NCI-H345 (cell line): ENCODE data around the gene ARHGAP26.

Source experiments
- DNase-seq: peaks from one replicate; lab custom pipeline; 2025; lab: John Stamatoyannopoulos, UW

ARHGAP26 gene

DNA sequence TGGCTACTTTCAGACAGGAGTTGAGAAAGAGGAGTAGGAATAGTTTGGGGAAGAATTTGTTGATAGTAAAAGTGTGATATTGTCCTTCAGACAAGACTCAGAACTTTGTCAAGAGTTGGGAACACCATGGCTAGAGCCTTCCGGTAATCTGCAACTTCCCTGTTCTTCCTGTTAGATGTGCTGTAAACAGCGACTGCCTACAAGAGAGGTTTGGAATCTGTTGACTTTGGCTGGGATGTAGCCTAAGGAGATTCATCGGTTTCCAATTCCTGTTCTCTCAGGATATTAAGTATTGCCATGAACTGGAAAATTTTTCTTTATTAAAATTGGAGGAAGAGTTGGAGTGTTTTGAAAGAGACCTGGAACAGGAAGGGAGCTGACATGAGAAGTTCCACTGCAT, 43.9 kb downstream of the ARHGAP26 start:
- no peak for DNase-seq

DNA sequence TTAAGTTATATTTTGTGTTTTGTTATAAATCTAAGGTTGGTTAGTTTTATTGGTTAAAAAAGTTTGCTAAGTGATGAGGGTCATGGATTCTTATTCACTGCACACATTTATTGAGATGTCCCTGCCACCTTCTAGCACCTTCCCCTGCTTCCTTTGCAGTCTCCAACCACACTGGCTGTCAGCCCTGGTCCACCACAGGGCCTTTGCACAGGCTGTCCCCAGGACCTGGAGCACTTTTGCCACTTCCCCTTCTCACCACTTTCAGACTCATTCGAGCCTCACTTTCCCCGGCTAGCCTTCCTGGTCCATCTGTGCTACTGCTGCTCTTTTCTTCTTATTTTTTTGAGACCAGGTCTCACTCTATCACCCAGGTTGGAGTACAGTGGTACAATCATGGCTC, 45.3 kb downstream of the ARHGAP26 start:
- DNase-seq = no peak

- DNase-seq = peak; percentile 54
These were observed 46.6 kb downstream of the ARHGAP26 start for GRCh38 chr5:142816531-142817430.

- DNase-seq = no peak
These were observed 47.8 kb downstream of the ARHGAP26 start for GRCh38 chr5:142817949-142818431.

DNA sequence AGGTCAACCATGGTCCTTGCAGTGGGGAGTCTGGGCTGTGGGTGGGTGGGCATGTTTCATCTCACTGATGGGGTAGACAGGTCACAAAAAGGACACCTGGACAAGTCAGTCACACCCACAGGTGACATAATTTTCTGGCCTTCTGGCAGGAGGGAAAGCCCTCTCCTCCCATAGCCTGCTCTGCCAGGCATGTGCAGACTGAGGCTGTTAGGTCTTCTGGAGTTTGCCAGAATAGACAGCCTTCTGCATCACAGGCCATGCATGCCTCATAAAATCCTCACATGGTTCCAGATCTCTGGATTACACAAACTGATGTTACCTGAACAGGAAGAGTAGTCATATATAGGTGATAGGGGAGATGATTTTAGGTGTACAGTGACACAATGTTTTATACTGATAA, 49.1 kb downstream of the ARHGAP26 start:
- DNase-seq = no peak

- DNase-seq = no peak
These were observed 49.6 kb downstream of the ARHGAP26 start for GRCh38 chr5:142819825-142820224.

GRCh38 chr5:142820447-142820846, 50.3 kb downstream of the ARHGAP26 start:
- DNase-seq = no peak

DNA sequence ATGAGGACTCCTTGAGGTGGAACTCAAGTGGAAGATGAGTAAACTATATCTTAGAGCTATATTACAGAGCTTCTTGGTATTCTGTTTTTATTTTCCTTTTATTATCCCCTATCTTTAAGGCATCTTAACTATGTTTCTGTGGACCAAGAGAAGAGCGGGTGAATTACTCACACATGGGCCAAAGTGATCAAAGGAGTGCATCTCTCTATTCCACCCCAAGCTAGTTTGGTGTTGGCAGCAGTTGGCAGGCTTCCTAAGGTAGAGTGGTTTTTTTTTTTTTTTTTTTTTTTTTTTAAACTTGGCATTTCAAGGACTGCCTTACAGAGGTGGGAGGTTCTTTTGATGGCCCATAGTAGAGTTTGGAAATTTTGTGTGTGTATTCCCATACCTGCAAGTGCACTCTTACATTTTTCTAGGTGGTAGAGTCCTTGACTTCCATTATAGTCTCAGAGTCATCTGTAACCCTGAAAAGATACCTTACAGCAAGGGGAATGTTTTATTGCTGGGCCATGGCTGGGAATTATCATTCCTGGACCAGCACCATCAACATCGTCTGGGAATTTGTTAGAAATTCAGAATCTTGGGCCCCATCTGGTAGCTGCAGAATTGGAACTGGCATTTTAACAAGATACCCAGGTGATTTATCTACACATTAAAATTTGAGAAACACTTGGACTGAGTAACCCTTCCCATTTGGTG, 51.0 kb downstream of the ARHGAP26 start:
- no peak for DNase-seq

DNA sequence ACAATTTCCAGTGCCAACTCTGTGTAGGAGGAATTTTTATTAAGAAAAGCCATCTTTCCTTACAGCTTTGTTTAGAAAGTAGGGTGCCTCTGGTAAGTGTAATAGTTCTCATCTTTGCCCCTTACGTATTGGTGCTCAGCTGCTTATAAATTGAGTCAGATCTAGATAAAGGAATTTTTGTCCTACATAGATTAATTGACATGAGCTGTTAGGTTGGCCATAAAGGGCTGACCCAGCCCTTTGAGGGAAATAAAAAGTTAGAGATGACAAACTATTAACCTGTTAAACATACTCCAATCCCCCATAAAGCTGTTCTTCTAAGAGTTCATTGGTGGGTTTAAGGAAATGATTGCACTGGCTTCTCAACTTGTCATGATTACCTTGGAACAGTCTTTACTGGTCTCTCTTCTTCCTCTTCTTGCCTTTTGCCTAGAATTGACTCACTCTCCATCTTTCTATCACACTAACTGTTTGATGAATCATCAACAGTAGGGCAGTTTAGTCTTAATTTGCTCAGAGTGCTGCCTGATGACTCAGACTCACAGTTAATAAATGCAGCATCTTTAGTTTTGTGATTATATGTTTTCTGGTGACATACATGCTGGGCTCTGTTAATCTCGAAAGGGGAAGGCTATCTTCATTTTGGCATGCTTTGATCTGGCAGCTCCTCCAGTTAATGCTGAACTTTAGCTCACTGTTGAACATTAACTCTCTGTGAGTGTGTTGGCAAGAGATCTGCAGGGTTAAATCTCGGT, 51.7 kb downstream of the ARHGAP26 start:
- DNase-seq = no peak

DNA sequence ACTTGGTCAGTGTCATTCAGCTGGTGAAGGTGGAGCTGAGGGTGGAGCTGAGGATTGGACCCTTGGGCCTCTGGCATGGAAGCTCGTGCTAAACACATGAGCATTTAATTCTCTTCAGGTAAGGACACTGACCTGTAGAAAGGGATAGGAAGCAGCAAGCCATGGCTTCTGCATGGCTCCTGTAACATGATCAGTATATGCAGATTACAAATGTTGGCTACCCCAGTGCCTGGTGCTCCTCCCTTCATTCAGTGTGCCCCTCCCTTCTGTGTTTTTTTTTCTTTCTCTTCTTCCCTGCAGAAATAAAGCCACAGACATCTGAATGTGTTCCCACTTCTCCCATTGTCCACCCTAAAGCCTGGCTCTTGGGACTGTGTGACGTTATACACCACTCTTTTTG, 52.9 kb downstream of the ARHGAP26 start:
- no peak for DNase-seq

DNA sequence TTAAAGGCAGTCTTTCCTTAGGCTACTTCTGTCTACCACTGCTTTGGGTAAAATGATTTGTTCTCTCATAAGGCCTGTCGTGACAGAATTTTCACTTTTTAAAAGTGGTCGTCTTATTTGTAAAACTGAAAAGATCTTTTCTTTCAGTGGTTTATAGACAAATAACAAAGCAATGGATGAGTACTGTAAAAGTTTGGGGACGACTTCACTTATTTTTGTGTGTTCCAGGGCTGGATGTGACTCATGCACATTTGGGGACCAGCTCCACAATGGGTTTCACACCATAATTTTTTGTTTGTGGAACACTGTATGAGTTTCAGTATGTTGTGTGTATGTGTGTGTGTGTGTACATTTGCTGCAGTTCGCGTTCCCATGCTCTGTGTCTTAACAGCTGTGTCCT, 53.6 kb downstream of the ARHGAP26 start:
- no peak for DNase-seq

DNA sequence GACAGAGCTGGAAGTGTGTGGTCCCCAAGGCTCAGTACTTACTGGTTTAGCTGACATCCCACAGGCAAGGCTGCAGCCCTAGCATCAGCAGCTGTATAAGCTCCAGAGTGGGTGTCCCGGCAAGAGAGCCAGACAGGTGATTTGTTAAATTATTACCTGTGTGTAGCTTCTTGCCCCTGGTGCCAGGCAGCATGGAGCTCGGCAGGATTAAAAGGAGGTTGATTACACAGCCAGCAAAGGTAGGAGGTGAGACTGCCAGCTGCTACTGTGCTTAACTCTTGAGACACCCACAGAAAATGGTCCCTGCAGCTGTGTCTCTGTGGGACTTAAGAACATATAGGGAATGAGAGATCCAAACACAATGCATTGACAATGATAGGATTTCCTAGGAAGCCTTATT, 54.2 kb downstream of the ARHGAP26 start:
- no peak for DNase-seq

GRCh38 chr5:142825378-142826089, 55.4 kb downstream of the ARHGAP26 start:
- DNase-seq = no peak

DNA sequence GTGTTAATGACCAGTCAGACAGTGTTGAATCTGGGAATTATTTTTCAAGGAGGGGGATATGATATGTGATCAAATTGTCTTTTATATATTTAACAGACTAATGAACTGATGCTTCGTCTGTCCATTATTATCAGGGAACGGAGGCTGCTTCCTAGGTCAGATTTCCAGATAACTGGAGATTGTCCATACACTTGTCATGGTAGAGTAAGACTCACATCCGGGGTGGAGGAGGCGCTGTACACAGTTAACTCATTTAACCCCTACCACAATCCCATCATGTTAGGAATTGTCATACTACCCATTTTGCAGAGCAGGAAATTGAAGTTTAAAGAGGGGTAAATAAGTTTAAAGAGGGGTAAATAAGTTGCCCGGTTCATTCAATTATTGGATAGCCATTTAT, 55.9 kb downstream of the ARHGAP26 start:
- DNase-seq = no peak

DNA sequence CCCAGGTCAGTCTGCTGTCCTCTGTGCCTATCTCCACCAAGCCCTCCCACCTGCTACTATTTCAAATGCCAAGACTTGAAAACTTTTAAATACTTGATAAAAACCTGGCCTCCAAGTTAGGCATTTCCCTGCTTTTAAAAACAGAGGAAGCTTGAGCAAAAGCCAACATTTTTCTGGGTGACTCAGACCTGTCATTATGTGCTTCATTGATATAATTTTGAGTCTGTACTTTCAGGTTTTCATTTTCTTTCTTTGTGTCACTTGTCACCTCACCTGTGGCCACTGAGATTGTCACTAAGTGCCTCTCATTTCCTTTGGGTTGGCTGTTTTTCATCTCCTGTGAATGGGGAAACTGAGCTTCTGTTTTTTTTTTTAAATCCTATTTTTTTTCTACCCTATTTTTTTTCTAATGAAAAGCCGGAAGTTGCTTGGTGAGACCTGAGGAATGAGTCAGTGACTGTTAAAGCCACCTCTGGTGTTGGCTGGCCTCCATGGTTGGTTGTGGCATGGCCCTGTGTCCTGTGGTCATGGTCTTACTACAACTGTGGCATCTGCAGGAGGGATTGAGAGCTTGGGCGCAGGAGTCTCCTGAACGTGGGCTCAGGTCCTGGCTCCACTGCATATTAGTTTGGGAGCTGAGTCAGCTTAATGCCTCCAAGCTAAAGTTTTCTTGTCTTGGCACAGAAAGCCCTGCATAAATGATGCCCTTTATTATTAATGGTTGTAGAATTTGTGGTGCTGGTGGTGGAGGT, 56.7 kb downstream of the ARHGAP26 start:
- no peak for DNase-seq

DNA sequence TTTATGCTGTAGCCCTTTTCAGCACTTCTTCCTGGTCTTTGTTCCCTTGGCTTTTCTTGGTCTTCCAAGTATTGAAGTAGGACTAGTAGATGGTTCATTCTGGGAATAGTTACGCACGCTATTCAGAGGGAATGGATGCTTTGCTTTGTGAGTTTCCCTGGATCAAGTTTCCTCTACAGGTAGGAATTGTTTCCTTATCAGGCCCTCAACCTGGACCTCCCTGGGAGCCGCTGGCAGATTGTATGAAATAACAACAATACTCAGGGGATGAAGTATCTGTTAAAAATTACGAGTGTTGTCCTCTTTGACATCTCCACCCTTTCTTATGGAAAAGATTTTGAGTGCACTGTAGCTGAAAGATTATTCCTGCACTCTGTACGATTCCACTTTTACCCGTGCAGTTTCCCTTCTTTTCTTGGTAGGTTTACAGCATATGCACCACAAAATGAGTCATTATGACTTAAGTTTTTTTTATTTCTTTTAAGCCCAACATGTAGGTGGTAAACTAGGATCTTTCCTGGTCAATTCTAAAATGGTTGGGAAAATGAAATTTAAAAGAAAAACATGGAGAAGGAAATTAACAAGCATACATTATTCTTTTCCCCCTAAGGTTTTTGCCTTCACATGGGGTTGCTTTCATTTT, 57.9 kb downstream of the ARHGAP26 start:
- peak; percentile 74 for DNase-seq

DNA sequence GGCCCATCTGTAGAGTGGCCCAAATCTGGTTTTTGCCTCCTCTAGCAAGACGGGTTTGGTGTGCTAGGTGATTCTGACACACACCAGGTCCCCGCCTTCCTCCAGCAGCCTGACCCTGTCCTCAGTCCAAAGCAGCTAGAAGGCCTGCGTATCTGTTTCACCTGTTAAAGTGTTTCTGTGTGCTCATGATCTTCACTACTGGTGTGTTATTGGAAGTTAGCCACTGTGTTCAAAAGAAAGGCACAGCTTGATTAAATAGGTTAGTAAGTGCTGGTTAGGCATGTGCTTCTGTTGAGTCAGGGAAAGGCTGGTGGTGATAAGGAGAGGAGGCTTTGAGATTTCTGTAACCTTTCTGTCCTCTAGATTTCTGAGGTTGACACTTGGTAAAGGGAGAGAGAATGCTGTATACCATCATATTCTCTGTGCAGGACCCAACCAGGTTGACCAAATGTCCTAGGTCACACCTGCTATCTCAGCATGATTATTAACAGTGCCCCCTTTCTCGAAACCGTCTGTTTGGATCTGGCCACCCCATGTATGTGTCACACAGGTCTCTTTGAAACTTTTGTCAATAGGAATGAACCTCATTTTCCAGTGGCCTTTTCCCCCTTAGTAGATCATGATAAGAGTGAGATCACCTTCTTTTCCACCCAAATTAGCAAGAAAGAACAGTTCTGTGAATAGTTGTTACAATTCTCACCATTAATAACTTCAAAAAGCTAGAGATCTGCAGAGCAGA, 58.8 kb downstream of the ARHGAP26 start:
- DNase-seq = no peak

GRCh38 chr5:142829801-142830220, 59.6 kb downstream of the ARHGAP26 start:
- DNase-seq = no peak

DNA sequence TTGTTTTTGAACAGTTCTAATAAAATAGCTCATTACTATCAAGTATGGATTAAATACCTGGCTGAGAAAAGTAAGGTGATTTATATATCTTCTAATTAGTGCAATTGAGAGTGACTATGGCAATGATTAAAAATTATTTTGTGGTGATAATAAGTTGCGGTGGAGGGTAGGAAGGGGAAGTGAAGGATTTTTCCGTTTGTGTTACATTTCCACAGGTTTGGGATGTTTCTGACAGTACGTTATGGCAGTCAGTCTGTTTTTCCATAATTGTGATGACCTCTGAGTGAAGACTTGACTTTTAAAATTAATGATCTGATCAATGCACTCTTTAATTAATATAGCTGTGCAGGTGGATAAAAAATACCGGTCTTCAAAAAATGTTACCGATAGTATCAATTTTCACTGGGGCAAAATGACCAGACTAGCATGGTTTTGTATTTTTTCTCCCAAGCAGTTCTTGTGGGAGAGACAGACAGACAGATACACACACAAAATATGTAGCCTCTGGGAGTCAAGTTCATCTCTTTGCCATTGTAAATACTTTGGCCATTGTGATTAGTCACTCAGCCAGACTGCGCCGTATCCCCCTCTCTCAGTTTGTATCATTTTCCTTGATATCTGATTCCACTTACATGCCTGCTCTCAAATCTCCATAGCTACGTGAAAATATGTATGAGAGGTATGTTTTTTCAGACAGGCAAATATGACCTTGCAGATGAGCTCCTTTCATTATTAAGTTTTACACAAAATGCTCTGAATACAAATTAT, 60.2 kb downstream of the ARHGAP26 start:
- no peak for DNase-seq
